ENCODE data around the gene STAT6.
A peak's percentile ranks its signal among the peaks of the same experiment; 100 is the strongest.

The STAT6 gene

GRCh38 chr12:57101892-57102695, 9.1 kb downstream of the STAT6 start:
- DNase-seq (ENCODE audit: low spot score): no peak

DNA sequence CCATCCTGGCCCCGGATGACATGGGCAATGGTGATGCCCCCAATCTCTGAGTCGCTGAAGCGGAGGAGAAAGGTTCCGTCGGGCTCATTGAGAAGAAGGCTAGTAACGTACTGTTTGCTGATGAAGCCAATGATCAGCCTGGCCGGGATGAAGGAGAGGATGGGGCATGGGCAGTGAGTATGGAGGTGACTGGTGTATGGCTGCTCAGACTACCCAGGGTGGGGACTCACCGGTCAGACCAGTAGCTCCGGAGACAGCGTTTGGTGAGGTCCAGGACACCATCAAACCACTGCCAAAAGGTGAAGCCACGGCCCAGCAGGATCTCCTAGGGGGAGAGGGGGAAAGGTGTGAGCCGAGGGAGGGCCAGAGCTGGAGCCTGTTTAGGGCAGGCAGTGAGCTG, 11.4 kb downstream of the STAT6 start:
- DNase-seq (ENCODE audit: low spot score): no peak

GRCh38 chr12:57099047-57099714, 12.0 kb downstream of the STAT6 start:
- no peak for DNase-seq (ENCODE audit: low spot score)

GRCh38 chr12:57098546-57098945, 12.6 kb downstream of the STAT6 start:
- no peak for DNase-seq (ENCODE audit: low spot score)

DNA sequence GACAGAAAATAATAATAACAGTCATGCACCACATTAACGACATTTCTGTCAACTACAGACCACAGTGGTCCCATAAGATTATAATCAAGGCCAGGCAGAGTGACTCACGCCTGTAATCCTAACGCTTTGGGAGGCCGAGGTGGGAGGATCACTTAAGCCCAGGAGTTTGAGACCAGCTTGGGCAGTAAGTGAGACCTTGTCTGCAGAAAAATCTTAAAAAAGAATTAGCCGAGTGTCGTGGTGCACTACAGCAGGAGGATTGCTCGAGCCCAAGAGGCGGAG, 13.7 kb downstream of the STAT6 start:
- DNase-seq (ENCODE audit: low spot score): no peak

DNA sequence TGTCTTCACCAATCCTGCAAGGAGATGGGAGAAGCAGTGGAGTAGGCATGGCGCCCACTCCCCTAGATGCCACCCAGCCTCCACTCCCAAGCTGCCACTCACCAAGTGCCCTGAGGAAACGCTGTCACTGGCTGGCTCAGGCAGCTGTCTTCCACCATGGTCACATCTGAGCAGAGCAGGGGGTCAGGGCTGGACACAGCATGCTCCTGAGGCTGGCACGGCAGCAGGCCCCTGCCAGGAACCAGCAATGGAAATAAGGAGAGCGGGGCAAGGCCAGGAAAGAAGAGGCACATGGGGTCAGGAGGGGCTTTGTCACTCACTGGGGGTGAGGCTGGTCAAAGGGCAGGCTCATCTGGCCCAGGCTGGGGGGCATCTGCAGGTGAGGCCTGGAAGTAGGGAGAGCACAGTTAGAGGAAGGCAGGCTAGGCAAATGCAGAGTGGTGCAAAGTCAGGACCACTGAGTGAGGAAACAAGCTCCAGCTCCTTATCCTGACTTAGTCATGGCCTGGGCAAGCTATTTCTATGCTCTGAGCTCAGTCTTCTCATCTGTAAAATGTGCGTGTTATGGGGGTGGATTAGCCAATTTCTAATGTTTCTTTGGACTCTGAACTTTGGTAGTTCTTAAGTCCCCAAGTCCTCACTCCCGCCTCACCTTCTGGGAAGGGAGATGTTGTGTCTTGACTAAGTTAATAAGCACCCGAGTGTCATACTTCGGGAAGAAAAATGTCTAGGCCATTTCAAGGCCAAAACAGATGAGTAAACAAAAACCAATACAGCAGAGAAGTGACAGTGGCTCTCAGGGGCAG, 14.2 kb downstream of the STAT6 start:
- DNase-seq (ENCODE audit: low spot score): no peak

DNA sequence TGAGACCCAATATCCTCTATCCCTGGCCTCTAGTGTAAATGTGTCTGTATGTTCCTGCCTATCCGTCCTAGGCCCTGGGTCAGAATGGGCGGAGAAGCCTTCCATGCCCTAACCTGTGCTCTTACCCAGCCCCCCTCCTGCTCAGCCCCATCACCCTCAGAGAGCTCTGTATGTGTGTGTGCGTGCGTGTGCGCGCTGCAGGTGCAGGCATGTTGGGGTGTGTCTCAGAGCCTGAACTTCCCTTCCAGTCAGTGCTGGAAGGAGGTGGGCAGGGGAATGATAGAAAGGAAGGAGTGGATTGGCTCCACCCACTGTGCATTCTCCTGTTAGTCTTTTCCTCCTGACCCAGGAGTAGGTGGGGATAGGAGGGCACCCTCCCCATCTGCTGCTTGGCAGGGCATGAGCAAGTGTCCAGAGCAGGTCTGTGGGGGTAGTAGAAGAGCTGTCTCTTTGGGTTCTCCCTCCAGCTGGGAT, 15.0 kb downstream of the STAT6 start:
- DNase-seq (ENCODE audit: low spot score): no peak

DNA sequence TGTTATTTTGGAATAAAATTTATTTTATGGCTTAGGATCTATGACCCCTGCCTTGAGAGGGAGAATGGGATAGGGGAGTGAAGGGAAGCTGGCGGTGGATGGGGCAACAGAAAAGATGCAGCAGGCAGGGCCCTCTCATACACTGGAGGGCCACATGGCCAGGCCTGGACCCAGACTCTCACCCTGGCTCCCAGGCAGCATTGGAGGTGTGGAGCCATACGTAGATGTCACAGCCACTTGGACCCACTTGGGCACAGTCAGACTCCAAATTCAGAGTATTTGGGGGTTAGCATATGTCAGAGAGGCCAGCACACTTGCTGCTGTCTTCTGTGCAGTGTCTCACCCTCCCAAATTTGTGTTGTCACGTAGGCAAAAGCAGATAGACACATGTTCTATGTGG, 15.7 kb downstream of the STAT6 start:
- no peak for DNase-seq (ENCODE audit: low spot score)

GRCh38 chr12:57094208-57095160, 16.7 kb downstream of the STAT6 start:
- DNase-seq (ENCODE audit: low spot score): no peak

DNA sequence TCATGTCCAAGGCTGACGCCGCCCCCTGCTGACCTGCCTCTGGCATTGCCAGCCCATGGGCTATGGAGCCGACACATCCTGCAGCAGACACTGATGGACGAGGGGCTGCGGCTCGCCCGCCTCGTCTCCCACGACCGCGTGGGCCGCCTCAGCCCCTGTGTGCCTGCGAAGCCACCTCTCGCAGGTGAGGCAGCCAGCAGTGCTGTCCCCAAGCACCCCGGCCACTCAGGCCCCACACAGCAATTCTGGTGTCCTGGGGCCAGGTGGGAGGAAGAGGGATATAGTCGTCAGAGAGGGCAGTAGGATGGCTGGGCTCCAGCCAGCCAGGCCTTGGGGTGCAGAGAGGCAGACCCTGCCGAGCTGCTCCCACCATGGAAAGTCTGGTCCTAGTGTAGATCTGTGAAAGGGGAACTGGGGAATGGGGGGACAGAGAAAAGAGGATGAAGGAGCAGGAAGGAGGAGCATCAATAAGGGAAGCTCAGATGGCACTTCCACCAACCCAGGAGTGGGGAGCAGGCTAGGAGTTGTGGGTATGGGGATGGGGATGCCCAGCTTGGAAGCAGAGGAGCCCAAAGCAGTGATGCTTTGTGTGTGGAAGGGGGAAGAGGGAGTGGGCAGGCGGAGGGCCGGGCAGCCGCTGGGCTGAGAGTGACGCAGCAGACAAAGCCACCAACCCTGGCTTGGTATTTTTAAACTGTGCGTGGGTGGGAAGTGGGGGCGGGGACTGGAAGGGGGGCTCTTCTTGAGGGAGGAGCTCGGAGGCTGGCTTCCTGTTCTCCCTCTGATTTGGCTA, 17.6 kb downstream of the STAT6 start:
- DNase-seq (ENCODE audit: low spot score): peak; percentile 55

DNA sequence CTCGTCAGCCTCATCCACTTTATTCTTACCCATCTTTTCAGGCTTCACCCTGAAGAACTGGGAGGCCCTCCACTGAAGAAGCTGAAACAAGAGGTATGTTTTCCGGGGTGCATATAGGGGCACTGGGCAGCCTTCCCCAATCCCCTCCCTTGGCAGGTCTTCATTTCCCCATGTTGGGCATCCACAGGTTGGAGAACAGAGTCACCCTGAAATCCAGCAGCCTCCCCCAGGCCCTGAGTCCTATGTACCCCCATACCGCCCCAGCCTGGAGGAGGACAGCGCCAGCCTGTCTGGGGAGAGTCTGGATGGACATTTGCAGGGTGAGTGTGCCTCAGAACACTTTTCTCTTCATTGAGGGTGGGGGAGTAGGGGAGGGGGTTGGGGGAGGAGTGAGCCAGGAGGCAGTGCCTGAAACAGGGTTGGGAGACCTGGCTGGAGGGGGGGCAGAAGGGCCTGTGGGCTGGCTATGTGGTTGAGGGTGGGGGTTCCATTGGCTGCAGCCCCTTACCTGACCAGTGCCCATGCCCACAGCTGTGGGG, 18.2 kb downstream of the STAT6 start:
- DNase-seq (ENCODE audit: low spot score): no peak

DNA sequence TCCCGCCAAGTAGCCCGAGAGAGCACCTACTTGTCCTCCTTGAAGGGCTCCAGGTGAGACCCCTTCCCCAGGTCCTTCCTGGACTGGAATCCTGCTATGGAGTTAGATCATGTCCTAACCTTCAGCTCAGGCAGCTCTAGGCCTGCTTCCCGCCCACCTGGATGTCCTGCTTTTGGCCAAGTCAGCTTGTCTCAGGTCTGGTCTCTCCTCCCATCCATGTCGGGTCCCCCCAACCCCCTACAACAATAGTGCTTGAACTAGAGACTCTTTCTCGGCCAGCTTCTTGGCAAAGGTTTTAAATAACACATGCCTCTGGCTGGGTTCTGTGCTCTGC, 18.7 kb downstream of the STAT6 start:
- DNase-seq (ENCODE audit: low spot score): no peak

DNA sequence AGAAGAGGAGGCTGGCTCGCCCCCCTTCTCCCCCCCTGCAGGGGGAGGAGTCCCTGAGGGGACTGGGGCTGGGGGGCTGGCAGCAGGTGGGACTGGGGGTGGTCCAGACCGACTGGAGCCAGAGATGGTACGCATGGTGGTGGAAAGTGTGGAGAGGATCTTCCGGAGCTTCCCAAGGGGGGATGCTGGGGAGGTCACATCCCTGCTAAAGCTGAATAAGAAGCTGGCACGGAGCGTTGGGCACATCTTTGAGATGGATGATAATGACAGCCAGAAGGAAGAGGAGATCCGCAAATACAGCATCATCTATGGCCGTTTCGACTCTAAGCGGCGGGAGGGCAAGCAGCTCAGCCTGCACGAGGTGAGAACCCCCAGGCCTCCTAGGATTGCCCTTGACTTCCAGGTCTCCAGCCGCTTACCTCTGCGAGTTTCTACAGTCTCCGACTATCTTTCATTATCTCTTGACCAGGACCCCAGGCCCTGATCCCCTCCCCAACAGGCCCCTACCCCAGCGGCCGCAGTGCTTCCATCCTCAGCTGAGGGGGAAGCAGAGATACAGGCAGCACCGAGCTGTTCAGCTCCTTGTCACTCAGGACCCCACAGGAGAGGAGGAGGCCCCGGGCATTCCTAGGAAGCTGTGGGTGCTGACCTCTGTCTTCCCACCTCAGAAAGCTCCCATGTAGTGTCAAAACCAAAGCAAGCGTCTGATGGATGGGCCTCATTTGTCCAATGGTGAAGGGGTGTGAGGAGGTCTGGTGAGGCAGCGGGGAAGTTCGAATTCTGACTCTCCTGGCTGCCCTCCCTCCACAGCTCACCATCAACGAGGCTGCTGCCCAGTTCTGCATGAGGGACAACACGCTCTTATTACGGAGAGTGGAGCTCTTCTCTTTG, 19.3 kb downstream of the STAT6 start:
- DNase-seq (ENCODE audit: low spot score): no peak

GRCh38 chr12:57090924-57091637, 20.1 kb downstream of the STAT6 start:
- DNase-seq (ENCODE audit: low spot score): no peak

GRCh38 chr12:57090490-57090889, 20.7 kb downstream of the STAT6 start:
- no peak for DNase-seq (ENCODE audit: low spot score)

- DNase-seq (ENCODE audit: low spot score): peak; percentile 31
Measured at GRCh38 chr12:57089271-57090245, 21.6 kb downstream of the STAT6 start.

- peak; percentile 98 for DNase-seq (ENCODE audit: low spot score)
Measured at GRCh38 chr12:57088354-57089270, 22.6 kb downstream of the STAT6 start, which contains the start of gene NAB2. Gene NAB2 (plus strand): TSS chr12:57089114. CDS start chr12:57089272, 158 bp downstream.
